IMR-90 (cell line): ENCODE results near the gene HOXC12. TPM values are rescaled to one million over a fixed set of nuclear protein-coding genes. Genes with fewer than 3 reads are reported as not detected.

Experiments used
- ATAC-seq: fragments of 200-7000 bp; cut with Tn5 transposase; 2 replicates; pipeline ENCODE4 v1.9.1; 2020; ENCODE audit warnings: low read depth, mild to moderate bottlenecking, moderate library complexity
- BruUV-seq: library from RNA; stranded (reverse); fragments of 400-500 nt; replicated peaks from 2 replicates; lab custom pipeline; 2021; lab: Mats Ljungman, UMichigan
- CTCF ChIA-PET: fragments of 300-600 bp; formaldehyde crosslinking; extraction: SDS; loops from one replicate; lab custom pipeline; 2021; ENCODE audit warnings: antibody characterized with exemption; lab: Yijun Ruan, JAX
- POLR2A ChIA-PET: fragments of 300-600 bp; sonication (Branson Sonifier 250); formaldehyde crosslinking; loops from one replicate; lab custom pipeline; 2022; ENCODE audit warnings: antibody characterized with exemption; ENCODE audit not compliant: unreplicated experiment; lab: Charles Lee
- DNase-seq: peaks from one replicate; pipeline ENCODE4 v3.0.0; 2013
- H2AFZ ChIP-seq: replicated peaks from 2 replicates; pipeline ENCODE3; 2013; ENCODE audit warnings: low read length, mild to moderate bottlenecking; ENCODE audit not compliant: poor library complexity
- H2AK5ac ChIP-seq: 2 replicates; pipeline ENCODE4 v1.6.1; 2013; ENCODE audit warnings: low read depth, low read length, inconsistent platforms
- H2AK9ac ChIP-seq: replicated peaks from 2 replicates; pipeline ENCODE3; 2013; ENCODE audit warnings: mild to moderate bottlenecking, low read depth, low read length, moderate library complexity; ENCODE audit not compliant: poor library complexity
- H2BK120ac ChIP-seq: 2 replicates; pipeline ENCODE4 v1.6.1; 2013; ENCODE audit warnings: low read depth, low read length, inconsistent platforms
- H2BK15ac ChIP-seq: 3 replicates; pipeline ENCODE4 v1.6.1; 2013; ENCODE audit warnings: low read depth, low read length, inconsistent platforms
- H2BK20ac ChIP-seq: 2 replicates; pipeline ENCODE4 v1.6.1; 2013; ENCODE audit warnings: low read depth, mild to moderate bottlenecking, inconsistent platforms, low read length, moderate library complexity
- H2BK5ac ChIP-seq: 2 replicates; pipeline ENCODE4 v1.6.1; 2013; ENCODE audit warnings: mild to moderate bottlenecking, low read depth, low read length, inconsistent platforms; ENCODE audit not compliant: poor library complexity, severe bottlenecking
- H3K14ac ChIP-seq: replicated peaks from 2 replicates; pipeline ENCODE4 v1.6.1; 2013; ENCODE audit warnings: low read depth, low read length, inconsistent platforms
- H3K18ac ChIP-seq: 2 replicates; pipeline ENCODE4 v1.6.1; 2013; ENCODE audit warnings: low read depth, low read length, control low read depth
- H3K23ac ChIP-seq: 2 replicates; pipeline ENCODE4 v1.6.1; 2013; ENCODE audit warnings: low read depth, low read length, inconsistent platforms
- H3K27ac ChIP-seq: 2 replicates; pipeline ENCODE4 v1.5.1; 2013; ENCODE audit warnings: mild to moderate bottlenecking, control low read depth, low read length; ENCODE audit not compliant: insufficient read depth
- H3K27me3 ChIP-seq: 2 replicates; pipeline ENCODE4 v1.6.1; 2013; ENCODE audit warnings: low read length; ENCODE audit not compliant: control insufficient read depth, insufficient read depth
- H3K36me3 ChIP-seq: 2 replicates; pipeline ENCODE4 v1.6.1; 2013; ENCODE audit warnings: low read length, mixed read lengths; ENCODE audit not compliant: control insufficient read depth, insufficient read depth
- H3K4ac ChIP-seq: 2 replicates; pipeline ENCODE4 v1.6.1; 2013; ENCODE audit warnings: low read depth, low read length, inconsistent platforms
- H3K4me1 ChIP-seq: 2 replicates; pipeline ENCODE4 v1.6.1; 2013; ENCODE audit warnings: low read length, mixed read lengths; ENCODE audit not compliant: control insufficient read depth, insufficient read depth
- H3K4me2 ChIP-seq: 2 replicates; pipeline ENCODE4 v1.6.1; 2013; ENCODE audit warnings: low read depth, mild to moderate bottlenecking, control low read depth, low read length, moderate library complexity
- H3K4me3 ChIP-seq: 2 replicates; pipeline ENCODE4 v1.5.1; 2013; ENCODE audit warnings: low read depth, mild to moderate bottlenecking, control low read depth, low read length, moderate library complexity; ENCODE audit not compliant: insufficient read depth
- H3K56ac ChIP-seq: 2 replicates; pipeline ENCODE4 v1.6.1; 2013; ENCODE audit warnings: low read length, inconsistent platforms; ENCODE audit not compliant: insufficient read depth; ENCODE audit errors: extremely low read depth
- H3K79me1 ChIP-seq, 2 experiments: 2 replicates each; pipeline ENCODE4 v1.6.1; 2013; ENCODE audit warnings: low read length in 2 of 2, inconsistent platforms in 1 of 2, low read depth in 1 of 2
- H3K9ac ChIP-seq: 2 replicates; pipeline ENCODE4 v1.6.1; 2013; ENCODE audit warnings: low read depth, low read length, control low read depth
- H3K9me1 ChIP-seq: 2 replicates; pipeline ENCODE4 v1.6.1; 2013; ENCODE audit warnings: low read length, inconsistent platforms; ENCODE audit not compliant: insufficient read depth
- H3K9me3 ChIP-seq: 2 replicates; pipeline ENCODE4 v1.6.1; 2013; ENCODE audit warnings: low read length; ENCODE audit not compliant: control insufficient read depth, insufficient read depth
- H4K20me1 ChIP-seq: 2 replicates; pipeline ENCODE4 v1.6.1; 2013; ENCODE audit warnings: low read length, inconsistent platforms; ENCODE audit not compliant: insufficient read depth
- H4K5ac ChIP-seq: 2 replicates; pipeline ENCODE4 v1.6.1; 2013; ENCODE audit warnings: mild to moderate bottlenecking, low read depth, low read length, control low read depth
- H4K8ac ChIP-seq, 2 experiments: 2 replicates each; pipeline ENCODE4 v1.6.1; 2013; ENCODE audit warnings: low read depth in 2 of 2, low read length in 2 of 2, control low read depth in 1 of 2, inconsistent platforms in 1 of 2
- H4K91ac ChIP-seq: 2 replicates; pipeline ENCODE4 v1.6.1; 2013; ENCODE audit warnings: low read depth, low read length, inconsistent platforms; ENCODE audit not compliant: insufficient read depth
- BHLHE40 ChIP-seq: fragments of 150-350 bp; IDR thresholded peaks from 2 replicates; pipeline ENCODE4 v1.6.1; 2016; ENCODE audit warnings: mild to moderate bottlenecking, low read depth, low read length
- CEBPB ChIP-seq: IDR thresholded peaks from 2 replicates; pipeline ENCODE4 v1.6.1; 2012; ENCODE audit warnings: low read depth, low read length, improper control_type of control experiment
- CTCF ChIP-seq: conservative IDR thresholded peaks from 2 replicates; pipeline ENCODE4 v1.5.1; 2012; ENCODE audit warnings: mild to moderate bottlenecking, low read depth, low read length, improper control_type of control experiment
- MAFK ChIP-seq: IDR thresholded peaks from 2 replicates; pipeline ENCODE4 v1.6.1; 2012; ENCODE audit warnings: low read depth, low read length, improper control_type of control experiment
- MXI1 ChIP-seq: IDR thresholded peaks from 2 replicates; pipeline ENCODE4 v1.6.1; 2012; ENCODE audit warnings: low read depth, mild to moderate bottlenecking, low read length, moderate library complexity, borderline replicate concordance
- NFE2L2 ChIP-seq: fragments of 150-350 bp; IDR thresholded peaks from 2 replicates; pipeline ENCODE4 v1.6.1; 2016; ENCODE audit warnings: low read depth, mild to moderate bottlenecking, low read length
- POLR2A ChIP-seq: IDR thresholded peaks from 2 replicates; pipeline ENCODE4 v1.6.1; 2012; ENCODE audit warnings: mild to moderate bottlenecking, low read depth, low read length
- RFX5 ChIP-seq: IDR thresholded peaks from 2 replicates; pipeline ENCODE4 v1.8.0; 2012; ENCODE audit warnings: low read depth, mild to moderate bottlenecking, low read length, moderate library complexity
- SMC3 ChIP-seq: fragments of 150-350 bp; IDR thresholded peaks from 2 replicates; pipeline ENCODE4 v1.6.1; 2016; ENCODE audit warnings: low read depth, mild to moderate bottlenecking, antibody characterized with exemption, low read length, moderate library complexity
- USF2 ChIP-seq: fragments of 150-350 bp; IDR thresholded peaks from 2 replicates; pipeline ENCODE4 v1.6.1; 2017; ENCODE audit warnings: mild to moderate bottlenecking, antibody characterized with exemption, low read length, low read depth
- WGBS, 2 experiments: methylation state at CpG; one replicate each; pipeline versions ENCODE4 v1.1.5 to v1.1.7; 2013; ENCODE audit warnings: missing lambda C conversion rate in 2 of 2; ENCODE audit not compliant: insufficient read length in 1 of 2; ENCODE audit errors: extremely low coverage in 2 of 2; 5-methylcytosine and 5-hydroxymethylcytosine counted together
- dilution Hi-C: fragments of 300-500 bp; cut with HindIII; formaldehyde crosslinking; loops from one replicate; pipeline ENCODE4 v1.14.3; 2018; ENCODE audit warnings: low sequenced_read_pairs; ENCODE audit not compliant: unreplicated experiment
- in situ Hi-C: fragments of 300-500 bp; cut with MboI; formaldehyde crosslinking; loops from 3 replicates; pipeline ENCODE4 v1.14.3; 2019; ENCODE audit warnings: low sequenced_read_pairs, inconsistent platforms, mixed read lengths
- intact Hi-C: fragments of 100-400 bp; cut with micrococcal nuclease; formaldehyde crosslinking; loops from 2 replicates; pipeline ENCODE4 v1.10.0; 2022
- polyA plus RNA-seq, 3 experiments: library from polyadenylated mRNA; depleted of rRNA; stranded (reverse); fragments of >200 nt; gene quantifications; 2 replicates each; pipeline ENCODE4 v1.2.3, GENCODE V29; 2012; ENCODE audit warnings: low replicate concordance in 1 of 3
- total RNA-seq: library from RNA; depleted of rRNA; stranded (reverse); fragments of >200 nt; gene quantifications from 2 replicates; pipeline ENCODE4 v1.2.3, GENCODE V29; 2012
- TF ChIP-seq, protein P1 (sequence below): fragments of 150-350 bp; IDR thresholded peaks from 2 replicates; pipeline ENCODE4 v1.6.1; 2016; ENCODE audit warnings: low read depth, mild to moderate bottlenecking, low read length, moderate library complexity, borderline replicate concordance

Gene HOXC12
- total and polyA plus RNA-seq, 2 of the 4 experiments (the other 2 are of a cell fraction): not detected

DNA sequence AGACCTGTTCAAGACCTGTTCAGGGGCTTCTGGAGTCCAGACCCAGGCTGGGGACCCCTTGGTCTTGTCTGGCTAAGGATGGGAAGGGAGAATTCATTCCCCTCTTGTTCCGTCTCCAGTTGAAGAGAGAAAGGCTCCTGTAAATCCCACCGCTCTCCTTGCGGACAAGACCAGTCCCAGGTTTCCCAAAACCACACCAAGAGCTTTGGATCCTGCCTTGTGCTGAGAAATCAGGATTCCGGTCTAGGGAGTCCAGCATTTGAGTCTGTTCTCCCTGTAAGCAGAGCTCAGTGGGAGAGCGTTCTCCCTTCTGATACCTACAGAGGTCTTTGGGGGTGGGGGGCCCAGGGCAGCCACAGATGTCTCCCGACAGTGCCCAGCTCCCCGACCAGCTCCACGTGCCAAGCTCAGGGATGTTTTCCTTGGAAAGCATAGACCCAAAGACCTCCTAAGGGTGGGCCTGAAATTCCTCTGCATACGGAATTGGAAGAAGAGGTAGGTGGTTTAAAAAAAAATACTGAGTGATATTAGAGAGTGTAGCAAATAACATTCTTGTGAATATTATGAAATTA lies 14.2 kb upstream of the HOXC12 start:
- Histone ChIP-seq H3K4me3 (no peak overlapping the region), H3K9me3 (peaks cover 9% of the 10 kb centered on the region), H2AK9ac (no peak overlapping the region), H4K91ac (no peak overlapping the region), H3K23ac (no peak overlapping the region), H4K8ac (no peak overlapping the region), H3K14ac (no peak overlapping the region), H3K4me2 (no peak overlapping the region), H3K79me1 (no peaks in the 10 kb centered on the region), H3K27me3 (peaks cover 88% of the 10 kb centered on the region), H2BK120ac (no peak overlapping the region), H3K27ac (no peak overlapping the region), H2AK5ac (no peak overlapping the region), H3K36me3 (no peaks in the 10 kb centered on the region), H3K9me1 (no peaks in the 10 kb centered on the region), H2BK5ac (no peak overlapping the region), H4K5ac (no peak overlapping the region), H2BK15ac (no peak overlapping the region), H3K4me1 (no peaks in the 10 kb centered on the region), H3K9ac (no peak overlapping the region), H4K20me1 (no peaks in the 10 kb centered on the region), H2BK20ac (no peak overlapping the region), H3K56ac (no peak overlapping the region), H3K18ac (no peak overlapping the region), H2AFZ (no peak overlapping the region), H3K4ac (no peak overlapping the region)
- TF ChIP-seq RFX5: no peak
- TF ChIP-seq MAFK: no peak
- TF ChIP-seq MXI1: no peak
- TF ChIP-seq NFE2L2: no peak
- no peak for TF ChIP-seq CEBPB
- TF ChIP-seq BHLHE40: no peak
- no peak for TF ChIP-seq USF2
- TF ChIP-seq, protein P1, sequence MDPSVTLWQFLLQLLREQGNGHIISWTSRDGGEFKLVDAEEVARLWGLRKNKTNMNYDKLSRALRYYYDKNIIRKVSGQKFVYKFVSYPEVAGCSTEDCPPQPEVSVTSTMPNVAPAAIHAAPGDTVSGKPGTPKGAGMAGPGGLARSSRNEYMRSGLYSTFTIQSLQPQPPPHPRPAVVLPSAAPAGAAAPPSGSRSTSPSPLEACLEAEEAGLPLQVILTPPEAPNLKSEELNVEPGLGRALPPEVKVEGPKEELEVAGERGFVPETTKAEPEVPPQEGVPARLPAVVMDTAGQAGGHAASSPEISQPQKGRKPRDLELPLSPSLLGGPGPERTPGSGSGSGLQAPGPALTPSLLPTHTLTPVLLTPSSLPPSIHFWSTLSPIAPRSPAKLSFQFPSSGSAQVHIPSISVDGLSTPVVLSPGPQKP: no peak
- no peak for TF ChIP-seq POLR2A
- no peak for TF ChIP-seq CTCF
- no peak for TF ChIP-seq SMC3
- in situ Hi-C loops (no loop called here), intact Hi-C loops (no loop called here), dilution Hi-C loops (no loop called here)
- BruUV-seq: no TSS peak
- ChIA-PET CTCF (no interaction called here), POLR2A (no interaction called here)
- DNase-seq (no peak), ATAC-seq (no peak)
- WGBS, 2 experiments: no CpG with 5 or more reads among the region's 9 CpGs
